ENCODE data around the gene PPM1A.

Gene PPM1A

GRCh38 chr14:60247994-60248696, 876 bp upstream of the PPM1A start:
- Histone ChIP-seq H3K4me1 (ENCODE audit: control insufficient read depth, insufficient read depth, low read length, poor library complexity, severe bottlenecking) (peaks cover 7% of the 10 kb centered on the region), H3K27ac (ENCODE audit: low read depth, low read length, severe bottlenecking) (peak overlapping the region; percentile 96), H3K9me3 (ENCODE audit: control insufficient read depth, low read length) (no peaks in the 10 kb centered on the region), H3K36me3 (ENCODE audit: control insufficient read depth, insufficient read depth, low read length) (no peaks in the 10 kb centered on the region), H3K4me3 (ENCODE audit: extremely low read depth, insufficient read depth, low read length, poor library complexity, severe bottlenecking) (peak overlapping the region; percentile 67)
- WGBS, 2 experiments (ENCODE audit: insufficient coverage in 2 of 2): 2 to 6% methylated on average over 21 of the region's 27 CpGs

GRCh38 chr14:60249321-60250256, 568 bp downstream of the PPM1A start:
- no peaks in the 10 kb centered on the region for H3K36me3 ChIP-seq (ENCODE audit: control insufficient read depth, insufficient read depth, low read length)
- peak overlapping the region; percentile 67 for H3K4me3 ChIP-seq (ENCODE audit: extremely low read depth, insufficient read depth, low read length, poor library complexity, severe bottlenecking)
- peak overlapping the region; percentile 93 for H3K27ac ChIP-seq (ENCODE audit: low read depth, low read length, severe bottlenecking)
- no peaks in the 10 kb centered on the region for H3K9me3 ChIP-seq (ENCODE audit: control insufficient read depth, low read length)
- 0% methylated on average over 13 to 55 of the region's 107 CpGs for WGBS, 2 experiments (ENCODE audit: insufficient coverage in 2 of 2)
- H3K4me1 ChIP-seq (ENCODE audit: control insufficient read depth, insufficient read depth, low read length, poor library complexity, severe bottlenecking): peaks cover 7% of the 10 kb centered on the region

- no peaks in the 10 kb centered on the region for H3K36me3 ChIP-seq (ENCODE audit: control insufficient read depth, insufficient read depth, low read length)
- peak overlapping the region; percentile 67 for H3K4me3 ChIP-seq (ENCODE audit: extremely low read depth, insufficient read depth, low read length, poor library complexity, severe bottlenecking)
- peak overlapping the region; percentile 93 for H3K27ac ChIP-seq (ENCODE audit: low read depth, low read length, severe bottlenecking)
- peaks cover 7% of the 10 kb centered on the region for H3K4me1 ChIP-seq (ENCODE audit: control insufficient read depth, insufficient read depth, low read length, poor library complexity, severe bottlenecking)
- 22 to 24% methylated on average over 3 to 4 of the region's 9 CpGs for WGBS, 2 experiments (ENCODE audit: insufficient coverage in 2 of 2)
- no peaks in the 10 kb centered on the region for H3K9me3 ChIP-seq (ENCODE audit: control insufficient read depth, low read length)
These were observed 1.4 kb downstream of the PPM1A start for GRCh38 chr14:60250257-60251035.

GRCh38 chr14:60251877-60252276, 2.9 kb downstream of the PPM1A start:
- WGBS, 2 experiments (ENCODE audit: insufficient coverage in 2 of 2): no CpG with 5 or more reads among the region's 1 CpG
- Histone ChIP-seq H3K4me1 (ENCODE audit: control insufficient read depth, insufficient read depth, low read length, poor library complexity, severe bottlenecking) (peaks cover 7% of the 10 kb centered on the region), H3K36me3 (ENCODE audit: control insufficient read depth, insufficient read depth, low read length) (no peaks in the 10 kb centered on the region), H3K4me3 (ENCODE audit: extremely low read depth, insufficient read depth, low read length, poor library complexity, severe bottlenecking) (no peak overlapping the region), H3K9me3 (ENCODE audit: control insufficient read depth, low read length) (no peaks in the 10 kb centered on the region), H3K27ac (ENCODE audit: low read depth, low read length, severe bottlenecking) (no peak overlapping the region)

- H3K27ac ChIP-seq (ENCODE audit: low read depth, low read length, severe bottlenecking): no peak overlapping the region
- peaks cover 7% of the 10 kb centered on the region for H3K4me1 ChIP-seq (ENCODE audit: control insufficient read depth, insufficient read depth, low read length, poor library complexity, severe bottlenecking)
- no peaks in the 10 kb centered on the region for H3K36me3 ChIP-seq (ENCODE audit: control insufficient read depth, insufficient read depth, low read length)
- no peak overlapping the region for H3K4me3 ChIP-seq (ENCODE audit: extremely low read depth, insufficient read depth, low read length, poor library complexity, severe bottlenecking)
- H3K9me3 ChIP-seq (ENCODE audit: control insufficient read depth, low read length): no peaks in the 10 kb centered on the region
- WGBS, 2 experiments (ENCODE audit: insufficient coverage in 2 of 2): no CpG with 5 or more reads among the region's 2 CpGs
These were observed 3.6 kb downstream of the PPM1A start for GRCh38 chr14:60252630-60253029.

GRCh38 chr14:60253649-60254048, 4.6 kb downstream of the PPM1A start:
- WGBS, 2 experiments (ENCODE audit: insufficient coverage in 2 of 2): 86 to 96% methylated on average over 1 to 2 of the region's 3 CpGs
- Histone ChIP-seq H3K4me3 (ENCODE audit: extremely low read depth, insufficient read depth, low read length, poor library complexity, severe bottlenecking) (no peak overlapping the region), H3K27ac (ENCODE audit: low read depth, low read length, severe bottlenecking) (no peak overlapping the region), H3K36me3 (ENCODE audit: control insufficient read depth, insufficient read depth, low read length) (no peaks in the 10 kb centered on the region), H3K9me3 (ENCODE audit: control insufficient read depth, low read length) (no peaks in the 10 kb centered on the region), H3K4me1 (ENCODE audit: control insufficient read depth, insufficient read depth, low read length, poor library complexity, severe bottlenecking) (peaks cover 4% of the 10 kb centered on the region)

GRCh38 chr14:60254176-60254575, 5.2 kb downstream of the PPM1A start:
- no peak overlapping the region for H3K4me3 ChIP-seq (ENCODE audit: extremely low read depth, insufficient read depth, low read length, poor library complexity, severe bottlenecking)
- no peak overlapping the region for H3K27ac ChIP-seq (ENCODE audit: low read depth, low read length, severe bottlenecking)
- WGBS, 2 experiments (ENCODE audit: insufficient coverage in 2 of 2): 91 to 100% methylated on average over 1 of the region's 1 CpG
- no peaks in the 10 kb centered on the region for H3K9me3 ChIP-seq (ENCODE audit: control insufficient read depth, low read length)
- peaks cover 4% of the 10 kb centered on the region for H3K4me1 ChIP-seq (ENCODE audit: control insufficient read depth, insufficient read depth, low read length, poor library complexity, severe bottlenecking)
- no peaks in the 10 kb centered on the region for H3K36me3 ChIP-seq (ENCODE audit: control insufficient read depth, insufficient read depth, low read length)

- H3K27ac ChIP-seq (ENCODE audit: low read depth, low read length, severe bottlenecking): no peak overlapping the region
- no peaks in the 10 kb centered on the region for H3K36me3 ChIP-seq (ENCODE audit: control insufficient read depth, insufficient read depth, low read length)
- H3K9me3 ChIP-seq (ENCODE audit: control insufficient read depth, low read length): no peaks in the 10 kb centered on the region
- H3K4me3 ChIP-seq (ENCODE audit: extremely low read depth, insufficient read depth, low read length, poor library complexity, severe bottlenecking): no peak overlapping the region
- no CpG with 5 or more reads among the region's 1 CpG for WGBS, 2 experiments (ENCODE audit: insufficient coverage in 2 of 2)
- H3K4me1 ChIP-seq (ENCODE audit: control insufficient read depth, insufficient read depth, low read length, poor library complexity, severe bottlenecking): no peaks in the 10 kb centered on the region
These were observed 8.8 kb downstream of the PPM1A start for GRCh38 chr14:60257865-60258264.

- no peaks in the 10 kb centered on the region for H3K4me1 ChIP-seq (ENCODE audit: control insufficient read depth, insufficient read depth, low read length, poor library complexity, severe bottlenecking)
- WGBS, 2 experiments (ENCODE audit: insufficient coverage in 2 of 2): 83% methylated on average over 1 of the region's 1 CpG; no CpG with 5 or more reads in 1 of the 2 experiments
- no peak overlapping the region for H3K4me3 ChIP-seq (ENCODE audit: extremely low read depth, insufficient read depth, low read length, poor library complexity, severe bottlenecking)
- no peak overlapping the region for H3K27ac ChIP-seq (ENCODE audit: low read depth, low read length, severe bottlenecking)
- peaks cover 14% of the 10 kb centered on the region for H3K9me3 ChIP-seq (ENCODE audit: control insufficient read depth, low read length)
- H3K36me3 ChIP-seq (ENCODE audit: control insufficient read depth, insufficient read depth, low read length): no peaks in the 10 kb centered on the region
These were observed 16.1 kb downstream of the PPM1A start for GRCh38 chr14:60265163-60265562.

All from mesodermal cell (in vitro differentiated cells).